ENCODE data around the gene RPS6KL1. TPM values are rescaled to one million over a fixed set of nuclear protein-coding genes. Genes with fewer than 3 reads are reported as not detected.

RPS6KL1 gene
- total and polyA plus RNA-seq, 8 donors, result 0.62 to 6.7 (median 1.2) TPM

- Histone ChIP-seq H3K27ac (no peak overlapping the region), H3K4me1 (peaks cover 5 to 16% of the 10 kb centered on the region in 2 donors), H3K36me3 (no peaks in the 10 kb centered on the region), H3K27me3 (peaks cover 0 to 45% of the 10 kb centered on the region in 2 donors), H3K9me3 (no peaks in the 10 kb centered on the region), H3K4me3 (peak overlapping the region; percentile 38 to 48)
- no peak for TF ChIP-seq CTCF (IDR thresholded peaks at IDR 0.05)
- ATAC-seq (peak; percentile 10), DNase-seq (no peak)
- intact Hi-C loops (cut with DNase I), result no loop called here
These were observed 31.8 kb upstream of the RPS6KL1 start for GRCh38 chr14:74954947-74955228.

- Histone ChIP-seq H3K4me3 (peak overlapping the region; percentile 38 to 48), H3K36me3 (no peaks in the 10 kb centered on the region), H3K27me3 (peaks cover 0 to 48% of the 10 kb centered on the region in 2 donors), H3K9me3 (no peaks in the 10 kb centered on the region), H3K27ac (no peak overlapping the region), H3K4me1 (peaks cover 5 to 16% of the 10 kb centered on the region in 2 donors)
- peak in 1 of 4 donors; percentile 78 for DNase-seq
- ATAC-seq, result peak; percentile 4
- intact Hi-C loops (cut with DNase I), result no loop called here
- TF ChIP-seq CTCF (IDR thresholded peaks at IDR 0.05), result no peak
These were observed 31.3 kb upstream of the RPS6KL1 start for GRCh38 chr14:74954232-74954946.

- peaks cover 5 to 16% of the 10 kb centered on the region in 2 donors for H3K4me1 ChIP-seq
These were observed 30.6 kb upstream of the RPS6KL1 start for GRCh38 chr14:74953686-74954085.

GRCh38 chr14:74952697-74953484 is 29.8 kb upstream of the RPS6KL1 start:
- no peaks in the 10 kb centered on the region for H3K9me3 ChIP-seq
- TF ChIP-seq CTCF (IDR thresholded peaks at IDR 0.05), result no peak
- H3K4me1 ChIP-seq, result peaks cover 5 to 16% of the 10 kb centered on the region in 2 donors
- DNase-seq (peak in 1 of 4 donors; percentile 58), ATAC-seq (no peak)
- H3K27ac ChIP-seq, result no peak overlapping the region
- H3K36me3 ChIP-seq, result no peaks in the 10 kb centered on the region
- intact Hi-C loops (cut with DNase I), result no loop called here
- no peak overlapping the region for H3K4me3 ChIP-seq
- peaks cover 0 to 50% of the 10 kb centered on the region in 2 donors for H3K27me3 ChIP-seq

More at GRCh38 chr14:74953686-74954085, 30.6 kb upstream of the RPS6KL1 start:
- no peak overlapping the region for H3K27ac ChIP-seq
- no peak for ATAC-seq
- intact Hi-C loops (cut with DNase I), result no loop called here
- no peak for TF ChIP-seq CTCF (IDR thresholded peaks at IDR 0.05)
- H3K9me3 ChIP-seq, result no peaks in the 10 kb centered on the region
- peaks cover 0 to 50% of the 10 kb centered on the region in 2 donors for H3K27me3 ChIP-seq
- H3K36me3 ChIP-seq, result no peaks in the 10 kb centered on the region
- DNase-seq, result peak in 1 of 4 donors; percentile 27
- H3K4me3 ChIP-seq, result peak overlapping the region in 1 of 2 donors; percentile 48

GRCh38 chr14:74952180-74952665 is 29.2 kb upstream of the RPS6KL1 start:
- peaks cover 0 to 50% of the 10 kb centered on the region in 2 donors for H3K27me3 ChIP-seq
- H3K4me1 ChIP-seq, result peaks cover 5 to 16% of the 10 kb centered on the region in 2 donors
- DNase-seq, result peak in 1 of 4 donors; percentile 49
- no peak overlapping the region for H3K4me3 ChIP-seq
- no peaks in the 10 kb centered on the region for H3K9me3 ChIP-seq
- H3K27ac ChIP-seq, result no peak overlapping the region
- no peak for ATAC-seq
- intact Hi-C loops (cut with DNase I), result no loop called here
- TF ChIP-seq CTCF (IDR thresholded peaks at IDR 0.05), result no peak
- H3K36me3 ChIP-seq, result no peaks in the 10 kb centered on the region
